Activated CD4-positive, alpha-beta T cell treated with anti-CD3 and anti-CD28 coated beads, Interleukin-2, amount 50 U/mL, for 24 hours (primary cell): ENCODE results near the gene ECSCR.
A peak's percentile ranks its signal among the peaks of the same experiment; 100 is the strongest.
"Not testable (repeated sequence)": the region's sequence is repeated elsewhere in the genome, so short reads cannot be mapped to it uniquely, and the experiment has no call there.

Experiments used
- DNase-seq, 2 donors: peaks; one replicate each; pipeline ENCODE4 v3.0.0-alpha.2; 2020; ENCODE audit warnings: low read depth in 1 of 2, low spot score in 1 of 2

The ECSCR gene, protein sequence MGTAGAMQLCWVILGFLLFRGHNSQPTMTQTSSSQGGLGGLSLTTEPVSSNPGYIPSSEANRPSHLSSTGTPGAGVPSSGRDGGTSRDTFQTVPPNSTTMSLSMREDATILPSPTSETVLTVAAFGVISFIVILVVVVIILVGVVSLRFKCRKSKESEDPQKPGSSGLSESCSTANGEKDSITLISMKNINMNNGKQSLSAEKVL

DNA sequence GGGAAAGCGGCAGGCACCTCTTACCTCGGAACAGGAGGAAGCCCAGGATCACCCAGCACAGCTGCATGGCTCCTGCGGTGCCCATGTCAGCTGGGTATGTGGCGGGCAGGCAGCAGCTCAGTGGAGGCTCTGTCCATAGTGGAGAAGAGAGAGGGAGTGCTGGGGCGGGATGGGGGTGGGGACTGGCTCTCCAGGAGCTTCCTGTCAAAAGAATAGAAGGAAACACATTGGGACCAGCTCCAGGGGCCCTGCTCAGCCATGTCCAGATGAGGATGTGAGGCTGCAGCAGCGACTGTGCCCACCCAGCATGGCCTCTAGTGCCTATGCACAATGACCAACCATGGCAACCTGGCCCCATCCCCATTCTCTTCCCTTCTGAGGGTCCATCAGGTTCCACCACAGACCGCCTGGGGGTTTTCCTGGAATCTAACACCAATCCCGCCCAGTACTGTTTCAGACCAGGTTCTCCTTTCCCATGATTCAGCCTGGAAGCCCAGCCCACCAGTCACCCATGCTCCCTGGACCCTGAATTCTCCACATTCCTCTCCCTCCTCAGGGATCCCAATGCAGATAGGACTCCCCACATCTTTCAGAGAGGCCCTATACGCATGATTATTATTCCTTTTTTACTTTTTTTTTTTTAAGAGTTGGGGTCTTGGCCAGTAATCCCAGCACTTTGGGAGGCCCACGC is at the start of gene ECSCR:
Gene ECSCR (minus strand): TSS at position 158 of the 691 bp plus-strand sequence. CDS start 73 bp downstream, at position 85.
- no peak for DNase-seq

DNA sequence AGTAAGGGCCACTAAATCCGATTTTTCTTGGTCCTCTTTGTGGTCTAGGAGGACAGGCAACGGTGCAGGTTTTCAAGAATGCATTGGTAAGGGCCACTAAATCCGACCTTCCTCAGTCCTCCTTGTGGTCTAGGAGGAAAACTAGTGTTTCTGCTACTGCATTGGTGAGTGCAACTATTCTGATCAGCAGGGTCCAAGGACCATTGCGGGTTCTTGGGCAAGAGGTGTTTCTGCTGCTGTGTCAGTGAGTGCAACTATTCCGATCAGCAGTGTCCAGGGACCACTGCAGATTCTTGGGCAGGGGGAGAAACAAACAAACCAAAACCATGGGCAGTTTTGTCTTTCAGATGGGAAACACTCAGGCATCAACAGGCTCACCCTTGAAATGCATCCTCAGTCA is 42.2 kb upstream of the ECSCR start:
- DNase-seq, result not testable (repeated sequence)

DNA sequence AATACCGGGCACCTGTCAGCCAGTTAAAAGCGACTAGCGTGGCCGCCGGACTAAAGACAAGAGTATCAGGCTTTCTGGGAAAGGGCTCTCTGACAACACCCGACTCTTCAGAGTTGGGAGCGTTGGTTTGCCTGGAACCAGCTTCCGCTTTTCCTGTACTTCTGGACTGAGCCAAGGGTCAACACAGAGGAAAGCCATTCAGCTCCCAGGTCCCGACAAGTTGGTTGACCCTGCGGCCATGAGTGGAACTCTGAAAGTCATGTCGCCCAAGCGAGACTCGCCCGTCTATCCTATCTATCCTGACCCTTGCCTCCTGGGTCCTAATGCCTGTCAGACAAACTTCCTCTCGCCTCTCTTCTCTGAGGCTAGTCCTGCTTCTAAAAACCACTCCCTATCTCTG is 41.3 kb upstream of the ECSCR start:
- not testable (repeated sequence) for DNase-seq

DNA sequence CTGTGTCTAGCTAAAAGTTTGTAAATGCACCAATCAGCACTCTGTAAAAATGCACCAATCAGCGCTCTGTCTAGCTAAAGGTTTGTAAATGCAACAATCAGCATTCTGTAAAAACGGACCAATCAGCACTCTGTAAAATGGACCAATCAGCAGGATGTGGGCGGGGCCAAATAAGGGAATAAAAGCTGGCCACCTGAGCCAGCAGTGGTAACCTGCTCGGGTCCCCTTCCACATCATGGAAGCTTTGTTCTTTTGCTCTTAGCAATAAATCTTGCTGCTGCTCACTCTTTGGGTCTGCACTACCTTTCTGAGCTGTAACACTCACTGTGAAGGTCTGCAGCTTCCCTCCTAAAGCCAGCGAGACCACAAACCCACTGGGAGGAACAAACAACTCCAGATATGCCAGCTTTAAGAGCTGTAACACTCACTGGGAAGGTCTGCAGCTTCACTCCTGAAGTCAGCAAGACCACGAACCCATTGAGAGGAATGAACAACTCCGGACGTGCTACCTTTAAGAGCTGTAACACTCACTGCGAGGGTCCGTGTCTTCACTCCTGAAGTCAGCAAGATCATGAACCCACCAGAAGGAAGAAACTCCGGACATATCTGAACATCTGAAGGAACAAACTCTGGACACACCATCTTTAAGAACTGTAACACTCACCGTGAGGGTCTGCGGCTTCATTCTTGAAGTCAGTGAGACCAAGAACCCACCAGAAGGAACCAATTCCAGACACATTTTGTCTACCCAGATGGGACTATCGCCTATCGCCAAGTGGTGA is 40.7 kb upstream of the ECSCR start:
- DNase-seq, result not testable (repeated sequence)

DNA sequence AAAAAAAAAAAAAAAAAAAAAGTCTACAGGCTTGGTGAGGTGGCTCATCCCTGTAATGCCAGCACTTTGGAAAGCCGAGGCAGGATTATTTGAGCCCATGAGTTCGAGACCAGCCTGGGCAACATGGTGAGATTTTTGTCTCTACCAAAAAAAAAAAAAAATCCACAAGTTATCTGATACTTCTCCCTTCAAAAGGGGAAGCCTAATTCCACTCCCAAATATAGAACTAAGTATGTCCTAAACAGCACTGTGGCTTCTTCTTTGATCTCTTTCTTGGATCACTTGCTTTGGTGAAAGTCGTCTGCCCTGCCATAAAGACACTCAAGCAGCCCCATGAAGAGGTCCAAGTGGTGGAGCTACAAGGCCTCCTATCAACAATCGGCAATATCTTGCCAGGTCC is 38.8 kb upstream of the ECSCR start:
- no peak for DNase-seq

DNA sequence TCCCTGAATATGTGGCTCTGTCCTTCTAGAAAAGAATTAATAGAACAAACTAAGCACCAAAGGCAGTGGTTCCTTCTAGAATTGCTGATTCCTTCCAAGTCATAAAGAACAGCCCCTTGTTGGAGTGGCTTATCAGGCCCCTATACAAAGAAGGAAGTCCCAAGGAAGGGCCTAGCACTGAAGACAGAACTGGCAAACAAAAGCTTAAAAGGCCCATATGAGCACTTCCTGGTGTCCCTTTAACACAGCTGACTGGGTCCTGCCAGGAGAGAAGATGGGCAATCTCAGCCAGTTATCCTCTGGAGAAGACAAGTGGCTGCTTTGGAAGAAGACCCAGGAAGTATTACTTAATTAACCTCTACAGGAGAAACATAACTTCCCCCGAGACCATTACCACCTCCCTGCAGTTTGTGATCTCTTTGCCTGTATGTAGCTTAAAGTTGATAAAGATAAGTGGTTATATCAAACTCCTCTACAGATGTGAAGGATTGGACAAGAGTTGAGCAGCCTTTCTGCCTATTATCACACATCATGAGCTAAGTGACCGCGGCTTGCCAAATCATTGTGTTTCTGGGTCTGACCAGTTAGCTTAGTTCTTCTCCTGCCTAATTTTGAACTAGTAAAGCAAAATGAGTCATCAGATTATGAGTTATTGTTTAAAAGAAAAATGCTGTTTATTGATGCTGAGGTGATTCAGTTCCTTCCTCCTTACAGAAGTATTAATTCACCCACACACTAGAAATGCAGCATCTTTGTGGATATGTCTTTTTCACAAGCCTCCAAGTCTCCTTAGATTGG is 33.3 kb upstream of the ECSCR start:
- DNase-seq, result no peak

DNA sequence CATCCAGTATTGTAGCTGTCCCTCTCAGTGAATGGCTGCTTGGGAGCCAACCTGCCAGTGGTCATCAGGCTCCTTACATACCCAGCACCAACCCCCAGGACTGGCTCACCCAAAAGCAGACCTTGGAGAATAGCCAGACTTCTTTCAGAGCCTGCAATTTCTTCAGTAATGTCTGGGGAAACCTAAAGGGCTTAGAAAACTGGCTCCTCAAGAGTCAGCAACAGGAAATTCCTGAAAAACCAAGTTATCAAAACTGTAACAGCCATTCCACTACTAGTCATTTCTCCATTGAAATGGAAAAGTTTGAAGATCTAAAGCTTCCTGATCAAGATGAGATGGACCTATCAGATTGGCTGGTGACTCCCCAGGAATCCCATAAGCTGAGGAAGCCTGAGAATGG is 32.3 kb upstream of the ECSCR start:
- no peak for DNase-seq

DNA sequence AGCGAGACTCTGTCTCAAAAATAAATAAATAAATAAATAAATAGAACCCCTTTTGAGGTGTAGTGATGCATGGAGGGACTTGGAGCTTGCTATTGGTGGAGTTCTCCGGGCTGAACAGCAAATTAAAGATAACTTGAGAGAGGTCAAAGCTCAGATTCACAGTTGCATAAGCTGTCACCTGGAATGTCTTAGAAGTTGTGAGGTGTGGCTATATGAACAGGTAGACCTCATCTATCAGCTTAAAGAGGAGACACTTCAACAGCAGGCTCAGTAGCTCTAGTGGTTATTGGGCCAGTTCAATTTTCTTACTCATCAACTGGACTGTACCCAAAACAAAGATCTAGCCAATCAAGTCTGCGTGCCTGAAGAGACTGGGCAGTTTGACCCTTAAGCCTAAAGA is 31.7 kb upstream of the ECSCR start:
- no peak for DNase-seq

DNA sequence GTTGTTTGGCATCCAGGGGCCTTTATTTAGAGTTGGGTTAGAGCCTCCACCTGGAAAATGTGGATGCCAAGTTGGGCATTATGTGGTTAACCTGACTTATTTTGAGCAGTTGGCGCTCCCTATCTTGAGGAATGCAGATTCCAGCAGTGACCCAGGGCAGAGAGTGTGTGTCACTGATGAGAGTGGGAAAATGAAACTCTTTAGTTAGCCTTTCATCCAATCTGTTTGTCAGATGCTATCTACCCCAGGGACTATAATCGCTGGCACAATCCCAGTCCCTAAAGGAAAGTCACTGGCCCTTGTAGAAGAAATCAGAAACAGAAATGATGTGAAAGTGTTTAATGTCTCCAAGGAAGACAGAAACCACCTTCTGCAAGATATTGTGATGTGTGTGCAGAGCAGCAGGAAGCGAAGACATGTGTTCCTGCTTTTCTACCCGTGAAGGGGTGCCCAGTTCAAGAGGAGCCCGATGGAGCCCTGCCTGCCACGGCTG is 30.2 kb upstream of the ECSCR start:
- DNase-seq, result no peak

DNA sequence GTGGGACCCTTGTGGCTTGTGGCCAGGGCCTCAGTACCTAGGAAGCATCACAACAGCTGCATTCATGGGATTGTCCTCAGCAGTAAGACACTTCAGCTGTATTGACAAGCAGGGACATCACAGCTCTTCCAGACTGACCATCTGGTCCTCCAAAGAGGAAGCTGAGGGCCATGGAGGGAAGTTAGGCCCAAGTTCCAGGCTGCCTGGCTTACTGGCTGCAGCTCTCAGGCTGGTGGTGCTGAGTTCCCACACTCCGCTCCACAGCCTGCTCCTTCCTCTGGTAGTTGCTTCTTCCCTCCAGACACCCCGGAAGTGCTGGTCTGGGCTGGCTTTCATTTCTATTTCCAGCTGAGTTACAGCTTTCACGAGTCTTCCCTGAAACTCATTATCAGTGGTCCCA is 25.7 kb upstream of the ECSCR start:
- DNase-seq, result no peak

DNA sequence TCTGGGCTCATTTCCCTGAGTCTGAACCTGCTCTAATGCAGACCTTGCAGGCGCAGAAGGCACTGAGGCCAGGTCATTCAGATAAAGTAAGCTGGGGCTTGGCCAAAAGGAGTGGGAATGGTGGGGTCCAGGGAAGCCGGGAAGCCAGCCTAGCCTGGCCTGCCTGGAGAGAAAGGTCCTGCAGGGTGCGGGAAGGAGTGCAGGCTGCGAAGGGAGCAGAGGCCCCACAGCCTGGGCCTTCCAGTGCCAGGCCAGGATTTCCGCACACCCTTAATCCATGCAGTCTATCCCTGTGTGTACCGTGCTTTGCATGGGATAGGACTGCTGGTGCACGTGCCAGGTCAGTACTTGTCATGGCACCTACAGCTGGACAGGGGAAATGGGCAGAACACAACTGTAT is 23.7 kb upstream of the ECSCR start:
- no peak for DNase-seq

DNA sequence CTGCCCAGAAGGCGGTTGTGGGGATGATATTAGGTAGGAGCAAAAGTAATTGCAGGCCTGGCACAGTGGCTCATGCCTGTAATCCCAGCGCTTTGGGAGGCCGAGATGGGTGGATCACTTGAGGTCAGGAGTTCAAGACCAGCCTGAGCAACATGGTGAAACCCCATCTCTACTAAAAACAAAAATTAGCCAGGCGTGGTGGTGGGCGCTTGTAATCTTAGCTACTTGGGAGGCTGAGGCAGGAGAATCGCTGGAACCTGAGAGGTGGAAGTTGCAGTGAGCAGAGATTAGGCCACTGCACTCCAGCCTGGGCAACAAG is 20.3 kb upstream of the ECSCR start:
- DNase-seq, result not testable (repeated sequence)

DNA sequence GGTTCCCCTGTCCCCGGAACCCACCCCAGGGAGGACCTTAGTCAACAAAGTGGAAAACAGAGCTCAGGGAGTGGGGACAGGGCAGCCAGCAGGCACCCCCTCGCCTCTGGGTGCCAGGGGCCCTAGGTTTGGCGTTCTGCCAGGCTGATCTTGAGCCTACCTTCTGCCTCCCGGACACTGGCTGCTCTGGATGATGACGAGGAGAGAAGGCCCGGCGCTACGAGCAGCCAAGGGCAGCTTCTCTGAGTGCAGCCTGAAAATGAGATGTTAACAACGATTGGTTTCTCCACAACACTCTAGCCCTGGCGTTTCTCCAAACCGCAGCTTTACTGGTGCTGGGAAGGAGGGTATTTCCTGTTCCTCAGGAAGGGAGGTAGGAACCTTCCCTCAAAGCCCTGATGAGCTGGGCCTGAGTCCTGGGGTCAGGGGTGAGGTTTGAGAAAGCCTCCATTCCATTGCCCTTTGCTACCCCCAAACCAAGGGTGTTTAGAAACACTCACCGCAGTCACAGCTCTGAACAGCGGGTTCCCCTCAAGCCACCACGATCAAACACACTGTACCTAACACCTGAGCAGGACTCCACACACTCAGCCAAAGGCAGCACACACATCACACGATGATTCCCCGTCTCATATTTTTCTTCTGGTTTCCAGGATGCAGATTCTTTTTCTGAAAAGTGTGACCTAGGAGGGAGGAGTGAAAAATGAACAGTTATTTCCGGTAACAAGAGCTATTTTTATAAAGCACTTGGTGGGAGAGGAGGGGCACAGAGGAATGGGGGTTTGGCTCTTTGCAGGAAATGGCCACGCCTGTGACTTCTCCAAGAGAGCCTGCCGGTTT is 19.7 kb upstream of the ECSCR start, which contains the start of gene STING1:
Gene STING1 (minus strand): TSS at position 709 of the 840 bp plus-strand sequence. CDS start 1,054 bp downstream, outside the sequence.
- DNase-seq, result peak in 1 of 2 donors; percentile 46

DNA sequence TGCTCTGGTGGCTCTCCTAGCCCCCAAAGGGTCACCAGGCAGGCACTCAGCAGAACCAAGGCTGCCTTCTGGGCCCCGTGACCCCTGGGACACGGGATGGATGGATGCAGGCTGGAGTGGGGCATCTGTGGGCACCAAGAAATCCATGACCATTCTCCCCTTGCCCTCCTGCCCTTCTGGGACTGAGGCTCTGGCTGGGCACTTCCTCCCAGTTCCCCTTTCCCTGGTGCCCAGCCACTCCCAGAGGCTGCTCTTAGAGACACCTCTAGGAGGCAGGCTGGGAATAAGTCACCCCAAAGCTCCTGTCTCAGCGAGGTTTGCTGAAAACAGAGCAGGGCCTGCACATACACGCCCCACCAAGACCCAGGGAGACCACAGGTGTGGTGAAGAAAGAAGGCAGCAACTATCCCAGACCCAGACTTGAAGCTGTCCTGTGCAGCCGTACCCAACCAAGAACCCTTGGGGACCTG is 19.1 kb upstream of the ECSCR start:
- no peak for DNase-seq

DNA sequence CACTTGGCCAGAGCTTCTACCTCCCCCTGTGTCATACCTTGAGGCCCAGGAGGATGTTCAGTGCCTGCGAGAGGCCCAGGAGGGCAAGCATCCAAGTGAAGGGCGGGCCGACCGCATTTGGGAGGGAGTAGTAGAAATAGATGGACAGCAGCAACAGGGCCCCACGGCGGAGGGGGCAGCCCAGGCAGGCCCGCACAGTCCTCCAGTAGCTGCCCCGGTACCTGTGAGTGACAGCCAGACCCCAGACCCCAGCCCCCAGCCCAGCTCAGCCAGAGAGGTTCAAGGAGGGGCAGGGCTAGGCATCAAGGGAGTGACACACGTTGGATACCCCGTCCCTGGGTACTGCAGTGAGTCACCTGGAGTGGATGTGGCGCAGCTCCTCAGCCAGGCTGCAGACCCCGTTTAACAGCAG is 18.6 kb upstream of the ECSCR start:
- no peak for DNase-seq

DNA sequence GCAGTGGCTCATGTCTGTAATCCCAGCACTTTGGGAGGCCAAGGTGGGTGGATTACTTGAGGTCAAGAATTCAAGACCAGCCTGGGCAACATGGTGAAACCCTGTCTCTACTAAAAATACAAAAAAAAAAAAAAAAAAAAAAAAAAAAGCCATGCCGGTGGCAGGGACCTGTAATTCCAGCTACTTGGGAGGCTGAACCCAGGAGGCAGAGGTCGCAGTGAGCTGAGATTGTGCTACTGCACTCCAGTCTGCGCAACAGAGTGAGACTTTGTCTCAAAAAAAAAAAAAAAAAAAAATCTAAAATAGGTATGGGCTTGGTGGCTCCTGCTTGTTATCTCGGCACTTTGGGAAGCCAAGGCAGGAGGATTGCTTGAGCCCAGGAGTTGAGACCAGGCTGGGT is 17.2 kb upstream of the ECSCR start:
- not testable (repeated sequence) for DNase-seq

DNA sequence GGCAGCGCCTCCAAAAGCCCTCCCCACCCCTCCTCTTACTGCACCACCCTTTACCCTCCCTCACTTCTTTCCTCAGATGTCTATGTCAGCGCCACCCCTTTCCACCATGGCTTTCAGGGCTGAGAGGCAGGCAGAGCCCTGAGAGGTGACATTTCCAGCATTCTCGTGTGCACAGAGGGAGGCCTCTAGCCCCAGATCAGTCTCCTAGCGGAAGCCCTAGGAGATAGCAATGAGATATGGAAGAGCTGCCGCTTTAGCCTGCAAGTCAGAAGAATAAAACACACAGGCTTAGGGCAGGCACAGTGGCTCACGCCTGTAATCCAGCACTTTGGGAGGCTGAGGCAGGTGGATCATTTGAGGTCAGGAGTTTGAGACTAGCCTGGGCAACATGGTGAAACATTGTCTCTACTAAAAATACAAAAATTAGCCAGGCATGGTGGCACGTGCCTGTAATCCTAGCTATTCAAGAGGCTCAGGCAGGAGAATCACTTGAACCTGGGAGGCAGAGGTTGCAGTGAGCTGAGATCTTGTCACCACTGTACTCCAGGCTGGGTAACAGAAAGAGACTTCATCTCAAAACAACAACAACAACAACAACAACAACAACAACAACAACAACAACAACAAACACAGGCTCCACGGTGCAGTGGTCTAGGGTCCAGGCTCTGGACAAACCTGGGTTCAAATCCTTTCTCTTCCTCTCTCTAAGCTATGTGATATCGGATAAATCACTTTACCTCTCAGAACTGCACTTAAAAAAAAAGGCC is 16.3 kb upstream of the ECSCR start:
- DNase-seq, result not testable (repeated sequence)

DNA sequence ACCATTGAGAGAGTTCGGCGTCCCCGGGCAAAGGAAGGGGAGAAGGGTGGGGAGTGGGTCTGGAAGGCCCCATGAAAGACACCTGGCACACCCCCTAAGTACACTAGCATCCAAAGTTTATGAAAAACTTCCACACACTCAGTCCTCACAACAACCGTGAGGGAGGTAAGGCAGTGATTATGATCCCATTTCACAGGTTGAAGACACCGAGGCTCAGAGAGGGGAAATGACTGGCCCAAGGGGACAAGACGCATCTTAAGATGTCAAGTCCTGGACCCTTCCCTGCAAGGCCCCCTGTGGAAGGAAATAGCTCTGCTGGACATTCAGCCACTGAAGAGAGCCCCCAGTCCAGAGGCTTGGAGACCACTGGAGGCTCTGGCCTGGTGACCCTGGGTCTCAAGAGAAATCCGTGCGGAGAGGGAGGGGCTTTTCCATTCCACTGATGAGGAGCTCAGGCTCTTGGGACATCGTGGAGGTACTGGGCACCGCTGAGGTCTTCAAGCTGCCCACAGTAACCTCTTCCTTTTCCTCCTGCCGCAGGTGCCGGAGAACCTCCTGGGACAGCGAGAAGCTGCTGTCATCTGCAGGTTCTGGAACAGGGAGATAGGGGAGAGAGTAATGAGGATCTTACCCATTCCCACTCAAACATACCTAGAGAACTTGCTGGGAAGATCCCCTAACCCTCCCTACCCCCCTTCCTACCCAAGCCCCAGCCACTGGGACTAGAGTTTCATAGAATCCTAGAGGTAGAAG is 13.5 kb upstream of the ECSCR start:
- no peak for DNase-seq
